HG03439 (cell line): ENCODE results near the gene TLR3.
"Not testable (repeated sequence)": the region's sequence is repeated elsewhere in the genome, so short reads cannot be mapped to it uniquely, and the experiment has no call there.

Experiments used
- ATAC-seq: cut with Tn5 transposase; IDR thresholded peaks from one replicate; pipeline ENCODE4 v1.9.1; 2021; ENCODE audit warnings: mild to moderate bottlenecking, moderate library complexity; ENCODE audit not compliant: unreplicated experiment

Gene TLR3

GRCh38 chr4:186068581-186069348 lies at the start of gene TLR3:
TLR3 (plus strand) TSS chr4:186069156; CDS start chr4:186076620, 7,464 bp downstream.
- ATAC-seq, result no peak

- ATAC-seq, result no peak
Measured at GRCh38 chr4:186019269-186019668, 49.7 kb upstream of the TLR3 start.

- ATAC-seq, result no peak
Measured at GRCh38 chr4:186020106-186020792, 48.7 kb upstream of the TLR3 start.

GRCh38 chr4:186020793-186021407 lies 48.1 kb upstream of the TLR3 start:
- no peak for ATAC-seq

- no peak for ATAC-seq
Measured at GRCh38 chr4:186021461-186022167, 47.3 kb upstream of the TLR3 start.

GRCh38 chr4:186023975-186024374 lies 45.0 kb upstream of the TLR3 start:
- no peak for ATAC-seq

GRCh38 chr4:186024637-186025407 lies 44.1 kb upstream of the TLR3 start:
- ATAC-seq, result no peak

- no peak for ATAC-seq
Measured at GRCh38 chr4:186025408-186025690, 43.6 kb upstream of the TLR3 start.

- no peak for ATAC-seq
Measured at GRCh38 chr4:186027405-186027804, 41.6 kb upstream of the TLR3 start.

DNA sequence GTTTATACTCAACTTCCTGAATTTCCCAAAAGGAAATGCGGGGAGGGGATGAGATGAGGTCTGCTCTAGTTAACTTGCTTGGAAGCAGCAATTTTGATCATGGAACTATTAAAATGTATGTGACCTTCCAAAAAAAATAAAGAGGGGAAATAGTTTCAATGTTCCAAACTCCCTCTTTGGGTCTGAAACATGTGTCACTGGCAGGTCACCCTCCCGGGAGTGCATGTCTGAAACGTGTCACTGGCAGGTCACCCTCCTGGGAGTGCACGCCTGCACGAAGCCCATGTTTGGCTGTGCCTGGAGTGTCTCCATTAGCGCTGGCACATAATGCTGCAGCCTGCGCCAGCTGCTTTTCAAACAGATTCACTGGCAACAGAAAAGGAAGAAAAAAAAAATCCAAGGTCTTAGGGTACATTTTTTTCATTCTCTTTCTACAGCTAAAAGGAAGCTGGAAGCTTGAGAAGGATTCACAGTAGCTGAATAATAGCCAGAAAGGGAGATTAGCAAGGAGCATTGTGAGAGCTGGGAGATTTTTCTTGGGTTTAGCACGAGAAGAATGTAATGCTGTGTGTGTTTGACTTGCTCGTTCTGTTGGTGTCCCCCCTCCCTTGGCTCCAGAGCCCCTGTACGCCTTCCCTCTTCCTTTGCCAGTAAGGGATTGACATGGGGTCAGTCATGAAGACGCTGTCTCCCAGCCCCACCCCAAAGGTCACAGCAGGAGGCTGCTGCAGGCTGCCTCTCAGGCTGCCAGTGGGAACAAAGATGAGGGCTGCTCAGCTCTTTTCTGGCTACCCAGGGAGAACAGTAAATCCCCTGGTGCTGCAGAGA lies 39.2 kb upstream of the TLR3 start:
- ATAC-seq, result no peak

DNA sequence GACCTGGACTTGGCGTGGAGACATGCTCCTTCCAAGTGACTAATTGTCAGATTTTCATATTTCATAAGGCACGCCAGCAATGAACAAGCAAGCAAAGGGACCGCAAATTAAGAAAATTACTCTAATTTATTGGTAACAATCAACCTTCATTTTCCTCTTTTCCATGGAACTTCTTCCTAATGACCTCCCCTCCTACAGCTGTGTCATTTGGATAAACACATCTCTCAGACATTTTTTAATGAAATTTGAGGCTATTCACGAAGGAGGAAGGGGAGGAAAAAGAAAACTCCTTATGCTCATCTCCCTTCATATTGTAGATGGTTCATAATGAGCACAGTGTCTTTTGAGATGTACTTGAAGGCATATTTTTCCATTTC lies 38.6 kb upstream of the TLR3 start:
- no peak for ATAC-seq

GRCh38 chr4:186030795-186031194 lies 38.2 kb upstream of the TLR3 start:
- no peak for ATAC-seq

DNA sequence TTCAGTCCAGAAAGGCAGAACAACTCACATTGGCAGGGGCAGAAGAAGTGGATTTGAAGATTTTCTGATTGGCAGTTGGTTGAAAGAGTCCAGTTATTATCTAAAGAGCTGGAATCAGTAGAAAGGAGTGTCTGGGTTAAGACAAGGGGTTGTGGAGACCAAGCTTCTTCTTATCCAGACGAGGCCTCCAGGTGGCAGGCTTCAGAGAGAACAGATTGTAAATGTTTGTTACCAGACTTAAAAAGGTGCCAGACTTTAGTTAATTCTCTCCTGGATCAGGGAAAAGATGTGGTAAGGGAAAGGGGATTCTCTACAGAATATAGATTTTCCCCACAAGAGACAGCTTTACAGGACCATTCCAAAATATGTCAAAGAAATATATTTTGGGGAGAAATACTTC lies 36.7 kb upstream of the TLR3 start:
- no peak for ATAC-seq

DNA sequence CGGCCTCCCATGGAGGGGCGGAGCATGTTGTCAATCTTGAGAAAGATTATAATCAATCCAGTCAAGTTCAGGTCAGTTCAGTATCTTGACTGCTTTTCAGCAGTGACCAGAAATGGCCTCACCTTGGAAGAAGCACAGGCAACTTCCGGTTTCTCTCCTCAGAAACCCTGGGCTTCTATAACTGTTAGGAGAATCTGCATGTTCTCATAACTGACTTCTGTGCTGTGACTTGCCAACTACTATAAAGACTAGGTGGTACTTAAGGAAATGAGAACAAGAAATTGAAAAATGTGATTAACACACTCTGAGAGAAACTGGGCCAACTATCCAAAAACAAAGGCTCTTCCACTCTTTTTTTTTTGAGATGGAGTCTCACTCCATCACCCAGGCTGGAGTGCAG lies 35.9 kb upstream of the TLR3 start:
- ATAC-seq, result no peak

DNA sequence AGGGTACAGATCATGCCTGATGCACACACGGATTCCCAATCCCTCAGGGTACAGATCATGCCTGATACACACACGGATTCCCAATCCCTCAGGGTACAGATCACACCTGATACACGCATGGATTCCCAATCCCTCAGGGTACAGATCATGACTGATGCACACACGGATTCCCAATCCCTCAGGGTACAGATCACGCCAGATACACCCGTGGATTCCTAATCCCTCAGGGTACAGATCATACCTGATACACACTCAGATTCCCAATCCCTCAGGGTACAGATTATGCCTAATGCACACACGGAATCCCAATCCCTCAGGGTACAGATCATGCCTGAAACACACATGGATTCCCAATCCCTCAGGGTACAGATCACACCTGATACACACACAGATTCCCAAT lies 34.3 kb upstream of the TLR3 start:
- ATAC-seq, result not testable (repeated sequence)

DNA sequence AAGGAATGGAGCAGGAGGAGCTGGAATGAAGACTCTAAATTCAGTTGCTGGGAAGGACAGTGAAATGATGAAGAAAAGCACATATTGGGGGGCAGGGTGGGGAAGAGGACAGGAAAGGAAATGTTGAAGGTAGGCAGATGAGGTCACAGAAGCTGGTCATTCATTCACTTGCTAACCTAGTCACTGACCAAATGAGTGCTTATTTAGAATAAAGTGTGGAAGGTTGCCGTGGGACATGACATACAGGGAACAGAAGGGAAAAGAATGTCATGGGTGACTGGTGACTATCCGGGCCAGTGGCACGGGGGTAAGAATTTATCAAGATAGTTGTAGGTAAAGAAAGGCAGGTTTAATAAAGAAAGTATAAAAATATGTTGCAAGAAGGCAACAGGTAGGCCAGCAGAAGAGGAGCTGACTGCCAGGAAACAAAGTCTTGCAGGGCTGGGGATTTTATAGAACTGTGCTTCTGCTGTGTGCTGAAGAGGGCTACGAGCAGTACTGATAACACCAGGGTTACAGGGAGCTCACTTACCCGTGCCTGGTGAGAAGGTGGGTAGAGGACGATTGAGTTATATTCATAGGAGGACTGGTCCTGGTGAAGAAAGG lies 31.9 kb upstream of the TLR3 start:
- ATAC-seq, result no peak

DNA sequence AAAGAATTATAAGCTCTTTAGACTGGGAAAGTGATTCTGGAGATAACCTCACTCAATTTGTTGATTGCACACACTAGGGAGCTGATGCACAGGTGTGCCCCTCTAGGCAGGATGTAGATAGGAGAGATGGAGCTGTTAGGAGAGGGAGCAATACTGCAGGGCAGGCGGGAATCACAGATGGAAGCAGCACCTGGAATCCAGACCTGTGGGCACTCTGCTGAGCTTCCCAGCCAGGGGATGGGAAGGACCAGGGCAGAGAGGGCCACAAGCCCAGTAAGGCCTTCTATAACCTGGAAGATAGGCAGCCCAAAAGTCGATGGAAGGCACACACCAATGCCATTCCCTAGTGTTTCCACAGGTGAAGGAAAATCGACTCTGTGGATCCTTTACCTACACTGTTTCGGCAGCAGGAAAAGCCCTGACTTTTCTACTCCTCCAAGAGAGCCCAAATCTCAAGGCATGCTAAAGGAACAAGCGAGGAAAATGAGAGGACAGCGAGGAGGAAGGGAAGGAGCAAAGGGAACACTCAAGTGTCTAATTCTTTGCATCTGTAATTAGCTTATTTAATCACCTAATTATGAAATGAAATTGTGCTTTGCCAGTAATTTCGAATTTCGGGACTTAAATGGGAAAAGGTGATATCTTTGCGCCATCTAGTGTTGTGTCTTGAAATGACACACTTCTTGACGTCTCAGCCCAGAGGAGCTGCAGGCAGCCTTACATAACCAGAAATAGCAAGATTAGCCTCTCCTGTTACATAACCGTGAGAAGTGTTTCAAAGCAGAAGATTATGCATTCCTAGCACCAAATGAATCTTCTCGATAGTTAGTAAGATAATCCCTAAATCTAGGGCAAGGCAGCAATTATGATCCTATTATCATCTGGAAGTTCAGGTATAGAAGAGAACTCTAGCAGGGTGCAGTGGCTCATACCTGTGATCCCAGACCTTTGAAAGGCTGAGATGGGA lies 31.0 kb upstream of the TLR3 start:
- ATAC-seq, result peak; percentile 63

DNA sequence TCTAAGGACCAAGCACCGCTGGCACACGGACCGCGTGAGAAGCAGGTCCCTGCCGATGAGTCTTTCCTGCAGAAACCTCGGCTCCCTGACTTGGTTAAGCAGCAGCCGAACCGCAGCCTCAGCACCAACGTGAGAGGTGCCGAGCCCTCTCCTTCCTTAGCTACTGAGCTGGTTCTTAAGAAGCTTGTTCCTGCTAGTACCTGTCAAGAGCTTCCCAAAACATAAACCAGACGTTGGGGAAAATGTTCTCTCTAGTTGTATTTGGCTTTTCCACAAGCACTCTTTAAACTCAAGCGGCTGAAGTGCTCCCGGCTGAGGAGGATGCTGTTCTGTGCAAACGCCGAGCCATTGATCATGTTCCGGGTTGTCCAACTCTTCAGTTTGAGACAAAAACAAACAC lies 29.3 kb upstream of the TLR3 start:
- ATAC-seq, result no peak

DNA sequence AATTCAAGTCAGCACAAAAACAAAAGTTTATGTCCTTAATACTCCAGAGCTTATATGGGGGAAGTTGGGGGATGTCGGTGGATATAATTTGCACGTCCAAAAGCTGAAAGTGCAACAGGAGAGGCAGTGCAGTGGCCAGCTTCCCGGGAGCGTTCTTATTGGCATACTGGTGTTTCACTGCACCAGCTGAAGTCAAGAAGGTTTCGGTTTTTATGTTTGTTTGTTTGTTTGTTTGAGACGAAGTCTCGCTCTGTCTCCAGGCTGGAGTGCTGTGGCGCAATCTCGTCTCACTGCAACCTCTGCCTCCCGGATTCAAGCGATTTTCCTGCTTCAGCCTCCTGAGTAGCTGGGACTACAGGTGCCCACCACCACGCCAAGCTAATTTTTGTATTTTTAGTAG lies 28.6 kb upstream of the TLR3 start:
- no peak for ATAC-seq
